GM06990 (cell line): Measurements from ENCODE around the gene SPATA13.

ENCODE experiments used
- DNase-seq: peaks from one replicate; pipeline ENCODE4 v3.0.0-alpha.2; 2011; ENCODE audit not compliant: insufficient read length; ENCODE audit errors: extremely low read depth
- H3K27me3 ChIP-seq: replicated peaks from 2 replicates; pipeline ENCODE4 v1.6.0; 2011; ENCODE audit warnings: low read length; ENCODE audit not compliant: control insufficient read depth, insufficient read depth
- H3K36me3 ChIP-seq: 2 replicates; pipeline ENCODE4 v1.5.1; 2011; ENCODE audit warnings: low read length; ENCODE audit not compliant: control insufficient read depth, insufficient read depth
- H3K4me3 ChIP-seq: replicated peaks from 2 replicates; pipeline ENCODE4 v1.5.1; 2011; ENCODE audit warnings: low read depth, mild to moderate bottlenecking, control low read depth, low read length
- TF ChIP-seq, protein P1 (sequence below): IDR thresholded peaks from 2 replicates; pipeline ENCODE4 v1.5.1; 2011; ENCODE audit warnings: low read length, control low read depth, mild to moderate bottlenecking, inconsistent platforms; ENCODE audit not compliant: insufficient read depth, poor library complexity, severe bottlenecking

SPATA13 gene

DNA sequence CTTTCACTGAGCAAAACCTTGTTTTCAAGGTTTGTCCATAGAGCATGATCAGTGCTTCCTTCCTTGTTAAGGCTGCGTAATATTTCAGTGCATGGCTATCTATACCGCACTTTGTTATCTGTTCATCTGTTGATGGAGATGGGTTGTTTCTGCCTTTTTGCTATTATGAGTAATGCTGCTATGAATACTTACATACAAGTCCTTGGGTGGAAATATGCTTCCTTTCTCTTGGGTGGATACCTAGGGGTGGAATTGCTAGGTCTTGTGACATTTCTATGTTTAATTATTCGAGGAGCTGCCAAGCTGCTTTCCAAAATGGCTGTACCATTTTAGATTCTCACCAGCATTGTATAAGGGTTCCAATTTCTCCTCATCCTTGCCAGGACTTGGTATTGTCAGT is 70.9 kb downstream of the SPATA13 start:
- Histone ChIP-seq H3K27me3 (no peaks in the 10 kb centered on the region), H3K4me3 (no peak overlapping the region), H3K36me3 (no peaks in the 10 kb centered on the region)
- TF ChIP-seq, protein P1, sequence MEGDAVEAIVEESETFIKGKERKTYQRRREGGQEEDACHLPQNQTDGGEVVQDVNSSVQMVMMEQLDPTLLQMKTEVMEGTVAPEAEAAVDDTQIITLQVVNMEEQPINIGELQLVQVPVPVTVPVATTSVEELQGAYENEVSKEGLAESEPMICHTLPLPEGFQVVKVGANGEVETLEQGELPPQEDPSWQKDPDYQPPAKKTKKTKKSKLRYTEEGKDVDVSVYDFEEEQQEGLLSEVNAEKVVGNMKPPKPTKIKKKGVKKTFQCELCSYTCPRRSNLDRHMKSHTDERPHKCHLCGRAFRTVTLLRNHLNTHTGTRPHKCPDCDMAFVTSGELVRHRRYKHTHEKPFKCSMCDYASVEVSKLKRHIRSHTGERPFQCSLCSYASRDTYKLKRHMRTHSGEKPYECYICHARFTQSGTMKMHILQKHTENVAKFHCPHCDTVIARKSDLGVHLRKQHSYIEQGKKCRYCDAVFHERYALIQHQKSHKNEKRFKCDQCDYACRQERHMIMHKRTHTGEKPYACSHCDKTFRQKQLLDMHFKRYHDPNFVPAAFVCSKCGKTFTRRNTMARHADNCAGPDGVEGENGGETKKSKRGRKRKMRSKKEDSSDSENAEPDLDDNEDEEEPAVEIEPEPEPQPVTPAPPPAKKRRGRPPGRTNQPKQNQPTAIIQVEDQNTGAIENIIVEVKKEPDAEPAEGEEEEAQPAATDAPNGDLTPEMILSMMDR, result no peak
- no peak for DNase-seq

DNA sequence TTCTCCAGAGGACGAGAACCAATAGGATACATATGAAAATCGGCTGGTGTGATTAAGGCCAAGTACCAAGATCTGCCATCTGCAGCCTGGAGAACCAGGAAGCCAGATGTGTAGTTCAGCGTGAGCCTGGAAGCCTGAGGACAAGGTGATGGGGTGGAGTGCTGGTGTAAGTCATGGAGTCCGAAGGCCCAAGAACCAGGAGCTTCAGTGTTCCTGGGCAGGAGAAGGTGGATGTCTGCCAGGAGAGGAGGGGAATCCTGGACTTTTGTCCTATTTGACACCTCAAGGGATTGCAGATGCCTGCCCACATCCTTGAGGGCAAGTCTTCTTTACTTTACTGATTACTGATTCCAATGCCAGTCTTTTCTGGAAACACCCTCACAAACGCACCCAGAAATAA is 71.5 kb downstream of the SPATA13 start:
- TF ChIP-seq, protein P1, result no peak
- no peak for DNase-seq
- H3K4me3 ChIP-seq, result no peak overlapping the region
- no peaks in the 10 kb centered on the region for H3K27me3 ChIP-seq
- no peaks in the 10 kb centered on the region for H3K36me3 ChIP-seq

DNA sequence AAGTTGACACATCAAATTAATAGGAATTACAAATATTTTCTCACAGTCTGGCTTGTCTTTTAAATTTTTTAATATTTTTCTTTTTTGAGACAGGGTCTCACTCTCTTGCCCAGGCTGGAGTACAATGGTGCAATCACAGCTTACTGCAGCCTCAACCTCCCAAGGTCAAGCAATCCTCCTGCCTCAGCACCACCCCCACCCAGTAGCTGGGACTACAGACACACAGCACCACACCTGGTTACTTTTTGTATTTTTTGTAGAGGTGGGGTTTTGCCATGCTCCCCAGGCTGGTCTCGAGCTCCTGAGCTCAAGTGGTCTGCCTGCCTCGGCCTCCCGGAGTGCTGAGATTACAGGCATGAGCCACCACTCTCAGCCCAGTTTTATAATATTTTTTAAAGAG is 72.0 kb downstream of the SPATA13 start:
- no peaks in the 10 kb centered on the region for H3K36me3 ChIP-seq
- H3K4me3 ChIP-seq, result no peak overlapping the region
- H3K27me3 ChIP-seq, result no peaks in the 10 kb centered on the region
- TF ChIP-seq, protein P1, result no peak
- no peak for DNase-seq

DNA sequence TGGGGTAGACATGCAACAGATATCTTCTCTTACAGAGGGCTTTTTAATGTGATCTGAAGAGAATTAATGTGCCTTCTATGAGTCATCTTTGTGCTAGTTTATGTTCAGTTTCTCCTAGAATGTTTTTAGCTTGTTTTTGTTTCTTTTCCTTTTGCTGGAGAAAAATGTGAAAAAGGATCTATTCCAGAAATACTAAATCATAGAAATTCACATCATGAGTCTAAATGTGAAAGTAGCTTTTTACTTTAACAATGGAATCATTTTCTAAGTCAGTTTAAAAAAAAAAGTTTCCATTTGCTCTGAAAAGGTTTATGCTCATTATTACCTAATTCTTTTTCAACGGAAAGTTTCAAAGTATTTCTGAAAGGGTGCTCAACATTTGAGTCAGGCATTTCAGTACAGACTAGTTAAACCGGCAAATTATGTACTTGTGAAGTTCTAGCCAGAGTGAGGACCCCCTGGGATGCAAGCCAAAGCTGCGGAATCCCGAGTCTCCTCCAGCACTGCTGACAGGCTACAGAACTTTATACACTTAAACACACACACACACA is 72.9 kb downstream of the SPATA13 start:
- TF ChIP-seq, protein P1, result no peak
- Histone ChIP-seq H3K27me3 (no peaks in the 10 kb centered on the region), H3K4me3 (no peak overlapping the region), H3K36me3 (no peaks in the 10 kb centered on the region)
- no peak for DNase-seq

DNA sequence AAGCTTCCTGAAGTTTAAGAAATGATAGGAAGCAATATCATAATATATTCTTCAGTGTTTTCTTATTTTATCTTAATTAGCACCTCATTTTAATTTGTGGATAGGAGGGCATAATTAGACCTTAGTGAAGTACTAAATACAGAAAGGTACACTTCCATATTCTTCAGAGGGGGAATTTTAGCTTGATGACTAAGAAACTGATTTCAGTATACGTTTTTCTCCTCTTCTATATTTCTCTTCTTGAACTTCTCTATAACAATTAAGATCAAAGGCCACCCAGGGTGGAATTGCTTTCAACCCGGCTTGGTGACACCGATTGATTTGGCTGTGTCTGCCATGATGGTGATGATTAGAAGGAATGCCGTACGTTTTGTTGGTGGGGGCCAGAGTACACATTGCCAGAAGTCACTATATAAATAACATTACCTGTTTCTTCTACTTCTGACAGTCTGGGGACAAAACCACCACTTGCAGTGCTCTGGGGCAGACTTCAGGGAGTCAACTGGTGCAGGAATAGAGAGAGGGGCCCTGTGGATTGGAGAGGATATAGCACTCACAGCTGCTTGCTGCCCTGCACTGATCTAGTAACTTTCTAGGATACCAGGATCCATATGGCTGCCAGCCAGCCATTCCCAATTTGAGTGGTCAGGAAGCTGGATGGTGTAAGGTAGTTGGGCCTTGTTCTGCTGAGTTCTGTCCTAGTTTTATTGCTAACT is 73.8 kb downstream of the SPATA13 start:
- no peak for DNase-seq
- Histone ChIP-seq H3K27me3 (no peaks in the 10 kb centered on the region), H3K4me3 (no peak overlapping the region), H3K36me3 (no peaks in the 10 kb centered on the region)
- TF ChIP-seq, protein P1, result no peak
